Mucosa of gallbladder (tissue), 1 donor: ENCODE results near the gene PM20D1. TPM values are rescaled to one million over a fixed set of nuclear protein-coding genes. Genes with fewer than 3 reads are reported as not detected.

Experiments used
- total RNA-seq: library from RNA; stranded (reverse); gene quantifications from one replicate; pipeline ENCODE4 v1.2.1, GENCODE V29; 2021
- donor health status: DM: no; HTN: no; CAD: no.

Gene PM20D1
- total RNA-seq, 1 donor from 2014 or later, result 0.26 TPM

Other genes with a start within 250 kb of the PM20D1 start
- 74.8 TPM for gene ELK4, start 218.1 kb downstream of the PM20D1 start, total RNA-seq
- gene SLC45A3, start 169.6 kb downstream of the PM20D1 start, total RNA-seq, result 13.6 TPM
- 133 TPM for gene NUCKS1, start 100.0 kb downstream of the PM20D1 start, total RNA-seq
- 30.1 TPM for gene RAB29, start 74.7 kb downstream of the PM20D1 start, total RNA-seq
- 40.5 TPM for gene SLC41A1, start 36.9 kb downstream of the PM20D1 start, total RNA-seq
- gene SLC26A9, start 93.3 kb upstream of the PM20D1 start, total RNA-seq, result 1.3 TPM
- 18.7 TPM for gene RAB7B, start 153.3 kb upstream of the PM20D1 start, total RNA-seq
- gene CTSE, start 173.8 kb upstream of the PM20D1 start, total RNA-seq, result 105 TPM
- 11.3 TPM for gene RHEX, start 203.0 kb upstream of the PM20D1 start, total RNA-seq